ENCODE measurements around the gene EME2. TPM values are rescaled to one million over a fixed set of nuclear protein-coding genes. Genes with fewer than 3 reads are reported as not detected.
A peak's percentile ranks its signal among the peaks of the same experiment; 100 is the strongest.

The EME2 gene
- total RNA-seq, 2 experiments from 2014 or later: 13.1 to 18.4 TPM

Small RNAs within 50 kb of the gene (microRNA-seq; reads per million reads assigned to microRNA genes)
- 8.5 reads per million, percentile 25 among the genes with 10 or more reads in this experiment for gene MIR3177 (ENCODE audit: borderline replicate concordance)

Other genes starting within 250 kb of the EME2 start
- 10 to 100 TPM; 12.6 to 17.5 TPM for gene TMEM204, start 239.1 kb upstream of the EME2 start, total RNA-seq
- gene IFT140, start 160.7 kb upstream of the EME2 start, total RNA-seq: 10 to 100 TPM in 1 of 2 experiments, 1 to 10 TPM in 1; 9.8 to 11.0 TPM
- 10 to 100 TPM; 14.1 to 15.0 TPM for gene CRAMP1, start 160.4 kb upstream of the EME2 start, total RNA-seq
- 100 to 1,000 TPM in 1 of 2 experiments, 10 to 100 TPM in 1; 77.1 to 111 TPM for gene JPT2, start 94.5 kb upstream of the EME2 start, total RNA-seq
- 10 to 100 TPM; 56.7 to 57.6 TPM for gene MAPK8IP3, start 66.6 kb upstream of the EME2 start, total RNA-seq
- 10 to 100 TPM; 23.7 to 43.6 TPM for gene NME3, start 1.3 kb upstream of the EME2 start, total RNA-seq
- gene MRPS34, start 324 bp downstream of the EME2 start, total RNA-seq: 100 to 1,000 TPM; 146 to 175 TPM
- gene SPSB3, start 9.8 kb downstream of the EME2 start, total RNA-seq: 10 to 100 TPM; 12.5 to 13.6 TPM
- gene NUBP2, start 10.2 kb downstream of the EME2 start, total RNA-seq: 10 to 100 TPM; 34.4 to 42.4 TPM
- gene IGFALS, start 20.9 kb downstream of the EME2 start, total RNA-seq: not detected
- gene HAGH, start 54.0 kb downstream of the EME2 start, total RNA-seq: 10 to 100 TPM; 20.9 to 25.0 TPM
- 10 to 100 TPM; 11.6 to 11.9 TPM for gene FAHD1, start 54.4 kb downstream of the EME2 start, total RNA-seq
- under 1 TPM; 0.14 to 0.21 TPM for gene MEIOB, start 99.4 kb downstream of the EME2 start, total RNA-seq
- not detected for gene HS3ST6, start 145.6 kb downstream of the EME2 start, total RNA-seq
- 10 to 100 TPM; 17.3 to 21.8 TPM for gene MSRB1, start 170.4 kb downstream of the EME2 start, total RNA-seq
- not detected for gene RPL3L, start 181.9 kb downstream of the EME2 start, total RNA-seq
- 100 to 1,000 TPM; 113 to 118 TPM for gene NDUFB10, start 186.7 kb downstream of the EME2 start, total RNA-seq
- gene RPS2, start 192.0 kb downstream of the EME2 start, total RNA-seq: 1,000 to 10,000 TPM; 5,351 to 6,287 TPM
- gene RNF151, start 194.0 kb downstream of the EME2 start, total RNA-seq: not detected
- 10 to 100 TPM; 47.4 to 48.6 TPM for gene TBL3, start 199.2 kb downstream of the EME2 start, total RNA-seq
- gene NOXO1, start 208.7 kb downstream of the EME2 start, total RNA-seq: not detected
- 10 to 100 TPM; 25.0 to 25.8 TPM for gene GFER, start 211.4 kb downstream of the EME2 start, total RNA-seq
- gene SYNGR3, start 217.2 kb downstream of the EME2 start, total RNA-seq: 1 to 10 TPM; 4.8 to 5.9 TPM
- 10 to 100 TPM; 64.6 to 69.8 TPM for gene ZNF598, start 237.0 kb downstream of the EME2 start, total RNA-seq
- 1 to 10 TPM; 2.0 to 2.8 TPM for gene NPW, start 247.0 kb downstream of the EME2 start, total RNA-seq

Measured in activated CD4-positive, alpha-beta T cell treated with anti-CD3 and anti-CD28 coated beads for 36 hours (primary cell).